B cell (primary cell): ENCODE measurements around the gene KCNAB3. TPM values are rescaled to one million over a fixed set of nuclear protein-coding genes. Genes with fewer than 3 reads are reported as not detected.

Experiments used
- ATAC-seq: fragments of 200-7000 bp; cut with Tn5 transposase; one replicate; pipeline ENCODE4 v1.10.0; 2021; ENCODE audit warnings: low read depth, mild to moderate bottlenecking, moderate number of reproducible peaks, moderate library complexity
- CTCF ChIA-PET: fragments of 350-600 bp; sonication (Branson Sonifier 250); formaldehyde crosslinking; loops from one replicate; lab custom pipeline; 2021; ENCODE audit warnings: antibody characterized with exemption, inconsistent platforms; lab: Charles Lee
- POLR2A ChIA-PET: fragments of 350-600 bp; sonication (Branson Sonifier 250); formaldehyde crosslinking; loops from one replicate; lab custom pipeline; 2021; ENCODE audit warnings: antibody characterized with exemption; lab: Charles Lee
- DNase-seq: peaks from one replicate; pipeline ENCODE4 v3.0.0; 2013
- H2AFZ ChIP-seq: 2 replicates; pipeline ENCODE4 v1.6.1; 2012; ENCODE audit warnings: mild to moderate bottlenecking, low read depth, low read length; ENCODE audit not compliant: insufficient read depth, poor library complexity, severe bottlenecking
- H3K27ac ChIP-seq, 2 donors: 1 replicate in 1 of 2; 2 replicates in 1 of 2; pipeline ENCODE4 v1.5.1; 2012 to 2013; ENCODE audit warnings: low read length in 2 of 2, mild to moderate bottlenecking in 2 of 2, moderate library complexity in 1 of 2
- H3K27me3 ChIP-seq, 4 experiments: fragments of 200-600 bp in 1 of 4; sonication (generic) in 1 of 4; replicated peaks in 1 of 4; 1 replicate in 2 of 4; 2 replicates in 2 of 4; pipeline versions ENCODE4 v1.6.1 to v1.7.0; 2013 to 2016; ENCODE audit warnings: low read length in 3 of 4, mild to moderate bottlenecking in 2 of 4, mixed read lengths in 1 of 4, moderate library complexity in 1 of 4; ENCODE audit not compliant: insufficient read depth in 4 of 4, control insufficient read depth in 3 of 4; ENCODE audit errors: control extremely low read depth in 1 of 4
- H3K36me3 ChIP-seq, 2 experiments: replicated peaks in 1 of 2; 1 replicate in 1 of 2; 2 replicates in 1 of 2; pipeline versions ENCODE4 v1.6.1 to v1.7.1; 2013; ENCODE audit warnings: low read length in 1 of 2; ENCODE audit not compliant: insufficient read depth in 2 of 2, control insufficient read depth in 1 of 2; ENCODE audit errors: control extremely low read depth in 1 of 2, extremely low read depth in 1 of 2
- H3K4me1 ChIP-seq, 2 donors: fragments of 200-600 bp in 1 of 2; sonication (generic) in 1 of 2; 1 replicate in 1 of 2; 2 replicates in 1 of 2; pipeline versions ENCODE4 v1.5.1 to v1.6.1; 2013 to 2017; ENCODE audit warnings: low read length in 2 of 2; ENCODE audit not compliant: control insufficient read depth in 2 of 2, insufficient read depth in 2 of 2
- H3K4me2 ChIP-seq: replicated peaks from 2 replicates; pipeline ENCODE3; 2012; ENCODE audit warnings: mild to moderate bottlenecking, low read depth, low read length; ENCODE audit not compliant: poor library complexity, severe bottlenecking
- H3K4me3 ChIP-seq, 5 experiments: fragments of 200-600 bp in 1 of 5; sonication (generic) in 1 of 5; 1 replicate in 3 of 5; 2 replicates in 2 of 5; pipeline versions ENCODE4 v1.5.1 to v1.7.0; 2011 to 2016; ENCODE audit warnings: low read length in 4 of 5, mild to moderate bottlenecking in 4 of 5, low read depth in 2 of 5, control low read depth in 1 of 5, moderate library complexity in 1 of 5; ENCODE audit not compliant: insufficient read depth in 1 of 5; ENCODE audit errors: control extremely low read depth in 1 of 5, extremely low read depth in 1 of 5
- H3K79me2 ChIP-seq: fragments of 200-600 bp; sonication (generic); one replicate; pipeline ENCODE4 v1.6.0; 2016; ENCODE audit warnings: low read length; ENCODE audit not compliant: control insufficient read depth, insufficient read depth
- H3K9ac ChIP-seq: fragments of 200-600 bp; sonication (generic); 2 replicates; pipeline ENCODE4 v1.6.1; 2017; ENCODE audit warnings: mild to moderate bottlenecking, low read length, moderate library complexity
- H3K9me3 ChIP-seq, 3 donors: one replicate each; pipeline versions ENCODE4 v1.6.1 to v1.7.1; 2013; ENCODE audit warnings: low read length in 2 of 3; ENCODE audit not compliant: control insufficient read depth in 2 of 3, insufficient read depth in 1 of 3; ENCODE audit errors: control extremely low read depth in 1 of 3
- H4K20me1 ChIP-seq: 2 replicates; pipeline ENCODE4 v1.6.0; 2012; ENCODE audit warnings: mild to moderate bottlenecking, low read length; ENCODE audit not compliant: insufficient read depth, control insufficient read depth, poor library complexity, severe bottlenecking
- H3K27ac Mint-ChIP-seq: one replicate; pipeline ENCODE4 v1.8.0; 2021; ENCODE audit warnings: mixed read lengths
- H3K27me3 Mint-ChIP-seq: one replicate; pipeline ENCODE4 v1.8.0; 2021; ENCODE audit warnings: mixed read lengths
- H3K4me1 Mint-ChIP-seq: one replicate; pipeline ENCODE4 v1.8.0; 2021; ENCODE audit warnings: mixed read lengths
- H3K4me3 Mint-ChIP-seq: one replicate; pipeline ENCODE4 v1.8.0; 2021; ENCODE audit warnings: mixed read lengths
- H3K9me3 Mint-ChIP-seq: one replicate; pipeline ENCODE4 v1.8.0; 2022; ENCODE audit warnings: mixed read lengths; ENCODE audit not compliant: insufficient read depth
- EZH2 ChIP-seq: IDR thresholded peaks from 2 replicates; pipeline ENCODE4 v1.6.1; 2012; ENCODE audit warnings: borderline replicate concordance, low read depth, mild to moderate bottlenecking, moderate library complexity, low read length; ENCODE audit not compliant: insufficient read depth, poor library complexity, severe bottlenecking
- WGBS: methylation state at CpG from one replicate; pipeline ENCODE4 v1.1.5; 2013; ENCODE audit warnings: missing lambda C conversion rate; ENCODE audit not compliant: insufficient coverage; 5-methylcytosine and 5-hydroxymethylcytosine counted together
- intact Hi-C: fragments of 100-400 bp; cut with micrococcal nuclease; formaldehyde crosslinking; loops from one replicate; pipeline ENCODE4 v1.10.0; 2022
- polyA plus RNA-seq: library from polyadenylated mRNA; depleted of rRNA; stranded (reverse); fragments of >200 nt; gene quantifications from 2 replicates; pipeline ENCODE4 v1.2.3, GENCODE V29; 2012
- total RNA-seq, 2 donors: library from RNA; stranded (reverse); fragments of 120-200 nt in 1 of 2; gene quantifications; 1 replicate in 1 of 2; 2 replicates in 1 of 2; pipeline versions ENCODE4 v1.2.3 to v1.2.4, GENCODE V29; 2013 to 2022
- TF ChIP-seq, protein P1 (sequence below): fragments of 200-600 bp; IDR thresholded peaks from one replicate; pipeline ENCODE4 v1.8.0; 2022; ENCODE audit warnings: antibody characterized with exemption, mild to moderate bottlenecking

KCNAB3 gene
- total and polyA plus RNA-seq, 2 donors (not counting 1 experiment from before 2014, with no cell fraction given): 11.4 to 16.3 TPM

DNA sequence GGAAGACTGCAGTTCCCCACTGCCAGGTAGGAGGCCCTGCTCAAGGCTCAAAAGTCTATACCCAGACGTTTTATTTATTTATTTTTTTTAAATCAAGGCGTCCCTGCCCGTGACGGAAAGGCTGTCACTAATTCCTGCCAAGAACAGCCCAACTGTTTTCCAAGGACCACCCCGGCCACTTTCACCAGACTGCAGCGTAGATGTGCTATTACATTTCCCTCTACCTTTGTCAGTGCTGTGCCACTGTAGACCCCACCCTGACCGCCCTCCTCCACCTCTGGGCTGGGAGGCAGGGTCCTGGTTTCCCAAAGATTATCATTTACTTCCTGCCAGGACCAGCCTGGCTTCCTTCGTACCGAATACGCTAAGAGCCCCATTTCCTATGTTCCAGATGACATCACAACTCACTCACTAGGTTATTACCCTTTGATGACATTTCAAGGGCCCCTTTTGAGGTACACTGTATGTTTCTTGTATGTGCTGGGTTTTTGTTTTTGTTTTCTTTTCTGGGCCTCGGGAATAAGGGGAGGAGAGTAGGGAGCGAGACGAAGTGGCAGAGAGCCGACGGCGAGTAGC lies 7.3 kb downstream of the KCNAB3 start:
- TF ChIP-seq, protein P1, sequence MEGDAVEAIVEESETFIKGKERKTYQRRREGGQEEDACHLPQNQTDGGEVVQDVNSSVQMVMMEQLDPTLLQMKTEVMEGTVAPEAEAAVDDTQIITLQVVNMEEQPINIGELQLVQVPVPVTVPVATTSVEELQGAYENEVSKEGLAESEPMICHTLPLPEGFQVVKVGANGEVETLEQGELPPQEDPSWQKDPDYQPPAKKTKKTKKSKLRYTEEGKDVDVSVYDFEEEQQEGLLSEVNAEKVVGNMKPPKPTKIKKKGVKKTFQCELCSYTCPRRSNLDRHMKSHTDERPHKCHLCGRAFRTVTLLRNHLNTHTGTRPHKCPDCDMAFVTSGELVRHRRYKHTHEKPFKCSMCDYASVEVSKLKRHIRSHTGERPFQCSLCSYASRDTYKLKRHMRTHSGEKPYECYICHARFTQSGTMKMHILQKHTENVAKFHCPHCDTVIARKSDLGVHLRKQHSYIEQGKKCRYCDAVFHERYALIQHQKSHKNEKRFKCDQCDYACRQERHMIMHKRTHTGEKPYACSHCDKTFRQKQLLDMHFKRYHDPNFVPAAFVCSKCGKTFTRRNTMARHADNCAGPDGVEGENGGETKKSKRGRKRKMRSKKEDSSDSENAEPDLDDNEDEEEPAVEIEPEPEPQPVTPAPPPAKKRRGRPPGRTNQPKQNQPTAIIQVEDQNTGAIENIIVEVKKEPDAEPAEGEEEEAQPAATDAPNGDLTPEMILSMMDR: no peak
- TF ChIP-seq EZH2: no peak
- peak overlapping the region; percentile 32 to 64 (median 53) for H3K4me3 ChIP-seq
- H4K20me1 ChIP-seq: no peaks in the 10 kb centered on the region
- no peaks in the 10 kb centered on the region for H3K27me3 Mint-ChIP-seq
- H3K9me3 Mint-ChIP-seq: no peaks in the 10 kb centered on the region
- POLR2A ChIA-PET: interaction anchor here (1.0 kb wide), 1 partner anchor 10 kb away, joined by 3 read pairs; the partner anchor contains the start of genes CNTROB and TRAPPC1
- no peaks in the 10 kb centered on the region for H3K27me3 ChIP-seq
- CTCF ChIA-PET: interaction anchor here (0.8 to 3.2 kb wide), 5 partner anchors 10 to 134 kb away, joined by 3 to 31 read pairs (median 4); partner anchors contain the start of genes CNTROB and TRAPPC1
- H3K36me3 ChIP-seq: no peaks in the 10 kb centered on the region
- WGBS: 54% methylated on average over 14 of the region's 16 CpGs
- H3K27ac ChIP-seq: peak overlapping the region; percentile 25 to 42
- peak; percentile 3 for ATAC-seq
- peak overlapping the region; percentile 94 for H3K4me2 ChIP-seq
- peaks cover 4 to 16% of the 10 kb centered on the region in 2 donors for H3K4me1 ChIP-seq
- DNase-seq: no peak
- H3K27ac Mint-ChIP-seq: peak overlapping the region; percentile 85
- H3K4me1 Mint-ChIP-seq: peaks cover 11% of the 10 kb centered on the region
- no peaks in the 10 kb centered on the region for H3K9me3 ChIP-seq
- peak overlapping the region; percentile 83 for H3K4me3 Mint-ChIP-seq
- intact Hi-C loops: loop anchor here (1.0 kb wide), 1 partner anchor 10 kb away; the partner anchor contains the start of gene CNTROB
- peak overlapping the region; percentile 71 for H3K9ac ChIP-seq
- H2AFZ ChIP-seq: peak overlapping the region; percentile 94
- no peaks in the 10 kb centered on the region for H3K79me2 ChIP-seq

DNA sequence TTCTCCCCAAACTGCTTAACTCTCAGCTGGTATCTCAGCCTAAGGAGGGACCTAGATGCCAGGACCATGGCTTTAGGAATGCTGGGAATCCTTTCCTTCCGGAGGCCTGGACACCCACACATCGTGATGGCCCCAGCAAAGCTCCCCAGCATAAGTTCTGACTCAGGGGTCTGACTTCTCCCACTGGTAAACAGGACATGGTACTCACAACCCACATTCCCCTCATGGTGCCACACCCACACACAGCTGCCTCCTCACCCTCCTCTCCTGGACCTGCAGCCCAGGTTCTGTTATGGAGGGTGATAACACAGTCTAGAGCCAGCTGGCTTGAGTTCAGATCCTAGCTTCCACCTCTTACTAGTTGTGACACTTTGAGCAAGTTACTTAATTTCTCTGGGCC lies 12.8 kb downstream of the KCNAB3 start:
- no peak for TF ChIP-seq EZH2
- TF ChIP-seq, protein P1: no peak
- peaks cover 16 to 20% of the 10 kb centered on the region in 2 donors for H3K4me1 ChIP-seq
- H3K79me2 ChIP-seq: no peaks in the 10 kb centered on the region
- peak overlapping the region; percentile 93 for H3K4me3 Mint-ChIP-seq
- no peaks in the 10 kb centered on the region for H3K9me3 ChIP-seq
- H3K4me2 ChIP-seq: peak overlapping the region; percentile 94
- H3K9me3 Mint-ChIP-seq: no peaks in the 10 kb centered on the region
- no peak overlapping the region for H3K9ac ChIP-seq
- H3K36me3 ChIP-seq: peaks cover 0 to 4% of the 10 kb centered on the region in 2 experiments
- 87% methylated on average over 2 of the region's 2 CpGs for WGBS
- DNase-seq (no peak), ATAC-seq (no peak)
- peak overlapping the region; percentile 98 for H2AFZ ChIP-seq
- peak overlapping the region; percentile 85 for H3K27ac Mint-ChIP-seq
- no peak overlapping the region for H3K4me3 ChIP-seq
- no peaks in the 10 kb centered on the region for H4K20me1 ChIP-seq
- CTCF ChIA-PET: interaction anchor here (0.6 to 16.7 kb wide), 10 partner anchors 15 to 292 kb away, joined by 3 to 284 read pairs (median 8); partner anchors contain the start of genes CNTROB, KCNAB3, TRAPPC1 and WRAP53
- H3K27me3 Mint-ChIP-seq: no peaks in the 10 kb centered on the region
- POLR2A ChIA-PET: interaction anchor here (0.5 to 2.0 kb wide), 5 partner anchors 12 to 73 kb away, joined by 4 to 21 read pairs (median 5); partner anchors contain the start of genes CNTROB and TRAPPC1
- peaks cover 24% of the 10 kb centered on the region for H3K4me1 Mint-ChIP-seq
- H3K27me3 ChIP-seq: no peaks in the 10 kb centered on the region
- intact Hi-C loops: loop anchor here (5.0 kb wide), 1 partner anchor 60 kb away; the partner anchor contains the start of genes CYB5D1, NAA38 and TMEM88
- no peak overlapping the region for H3K27ac ChIP-seq
